NCI-H1436 treated with DMSO at 0.1 percent for 48 hours (cell line): ENCODE data around the gene CKS2.
A peak's percentile ranks its signal among the peaks of the same experiment; 100 is the strongest.
"Not testable (repeated sequence)": the region's sequence is repeated elsewhere in the genome, so short reads cannot be mapped to it uniquely, and the experiment has no call there.

ENCODE experiments used
- DNase-seq: peaks from one replicate; lab custom pipeline; 2025; lab: John Stamatoyannopoulos, UW

CKS2 gene

GRCh38 chr9:89310475-89311345 is at the start of gene CKS2:
Gene CKS2 (plus strand): TSS chr9:89311195. CDS start chr9:89311293, 98 bp downstream.
- DNase-seq: peak; percentile 98

- DNase-seq: no peak
Measured at GRCh38 chr9:89273528-89274279, 37.3 kb upstream of the CKS2 start.

DNA sequence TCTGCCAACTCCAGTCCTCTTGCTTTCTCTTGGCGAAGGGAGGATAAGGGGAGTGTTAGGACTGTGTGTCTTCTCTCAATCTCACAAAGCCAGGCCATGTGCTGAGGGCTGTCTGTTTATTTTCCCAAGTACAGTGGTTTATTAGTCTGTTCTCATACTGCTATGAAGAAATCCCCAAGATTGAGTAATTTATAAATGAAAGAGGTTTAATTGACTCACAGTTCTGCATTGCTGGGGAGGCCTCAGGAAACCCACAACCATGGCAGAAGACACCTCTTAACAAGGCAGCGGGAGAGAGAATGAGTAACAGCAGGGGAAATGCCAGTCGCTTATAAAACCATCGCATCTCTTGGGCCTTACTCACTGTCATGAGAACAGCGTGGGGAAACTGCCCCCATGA is 36.2 kb upstream of the CKS2 start:
- no peak for DNase-seq

DNA sequence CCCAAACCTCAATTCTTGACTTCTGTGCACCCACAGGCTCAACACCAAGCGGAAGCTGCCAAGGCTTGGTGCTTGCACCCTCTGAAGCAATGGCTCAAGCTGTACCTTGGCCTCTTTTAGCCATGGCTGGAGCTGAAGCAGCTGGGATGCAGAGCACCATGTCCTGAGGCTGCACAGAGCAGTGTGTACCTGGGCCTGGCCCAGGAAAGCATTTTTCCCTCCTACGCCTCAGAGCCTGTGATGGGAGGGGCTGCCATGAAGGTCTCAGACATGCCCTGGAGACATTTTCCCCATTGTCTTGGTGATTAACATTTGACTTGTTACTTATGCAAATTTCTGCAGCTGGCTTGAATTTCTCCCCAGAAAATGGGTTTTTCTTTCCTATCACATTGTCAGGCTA is 35.0 kb upstream of the CKS2 start:
- DNase-seq: not testable (repeated sequence)

- DNase-seq: no peak
Measured at GRCh38 chr9:89277043-89277442, 34.0 kb upstream of the CKS2 start.

DNA sequence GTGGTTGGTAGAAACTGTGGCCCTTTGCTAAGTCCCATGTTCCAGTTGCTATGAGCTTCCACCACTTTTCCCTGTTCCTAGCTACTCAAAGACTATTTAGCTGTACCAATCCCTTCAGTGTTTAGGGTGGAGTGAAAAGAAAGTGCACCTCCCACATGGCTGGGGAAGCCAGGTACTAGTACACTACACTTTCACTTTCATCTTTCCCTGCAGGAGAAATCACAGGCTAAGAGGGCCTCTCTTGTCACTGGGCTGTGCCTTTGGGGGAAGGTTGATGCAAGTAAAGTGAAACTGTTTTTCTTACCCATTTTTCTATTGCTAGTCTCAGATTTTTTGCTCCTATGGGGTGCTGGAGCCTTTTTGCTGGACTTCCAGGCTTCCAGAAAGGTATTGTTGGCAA is 33.5 kb upstream of the CKS2 start:
- DNase-seq: no peak

- no peak for DNase-seq
Measured at GRCh38 chr9:89278551-89278950, 32.4 kb upstream of the CKS2 start.

GRCh38 chr9:89278997-89279739 is 31.8 kb upstream of the CKS2 start:
- DNase-seq: no peak

DNA sequence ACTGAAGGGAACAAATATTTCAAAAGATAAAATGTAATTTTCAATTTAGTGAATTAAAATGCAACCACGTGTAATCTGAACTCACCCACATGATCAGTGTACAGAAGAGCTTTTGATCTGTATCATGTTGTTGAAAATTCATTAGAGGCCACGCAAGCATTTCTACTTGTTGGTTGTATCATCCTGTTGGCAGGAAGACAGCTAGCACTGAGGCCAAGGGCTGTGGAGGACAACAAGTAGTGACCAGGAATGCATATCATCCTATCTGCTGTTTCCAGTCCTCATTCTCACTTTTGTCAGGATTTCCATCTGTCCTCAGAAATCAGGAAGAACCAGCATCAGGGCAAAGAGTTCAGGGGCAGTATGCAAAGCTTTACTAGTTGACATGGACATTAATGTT is 29.9 kb upstream of the CKS2 start:
- DNase-seq: no peak

- DNase-seq: not testable (repeated sequence)
Measured at GRCh38 chr9:89282248-89282968, 28.6 kb upstream of the CKS2 start.

- DNase-seq: no peak
Measured at GRCh38 chr9:89284076-89284475, 26.9 kb upstream of the CKS2 start.

DNA sequence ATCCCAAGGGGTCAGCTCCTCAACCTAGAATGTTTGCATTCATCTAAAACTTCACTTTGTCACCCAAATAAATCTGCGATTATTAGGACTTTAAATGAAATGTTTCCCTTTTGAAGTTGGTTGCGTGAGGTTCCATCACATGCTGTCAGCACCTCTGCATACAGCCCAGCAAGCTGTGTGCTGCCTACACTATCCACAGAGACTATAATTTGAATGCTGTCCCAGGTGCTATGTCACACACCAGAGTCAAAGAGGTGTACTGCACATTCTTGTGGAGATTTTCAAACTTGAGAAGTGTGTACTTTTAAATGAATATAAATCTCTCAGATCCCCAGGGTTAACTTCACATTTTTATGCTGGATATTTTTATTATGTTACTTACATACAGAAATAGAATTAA is 19.3 kb upstream of the CKS2 start:
- DNase-seq: no peak

DNA sequence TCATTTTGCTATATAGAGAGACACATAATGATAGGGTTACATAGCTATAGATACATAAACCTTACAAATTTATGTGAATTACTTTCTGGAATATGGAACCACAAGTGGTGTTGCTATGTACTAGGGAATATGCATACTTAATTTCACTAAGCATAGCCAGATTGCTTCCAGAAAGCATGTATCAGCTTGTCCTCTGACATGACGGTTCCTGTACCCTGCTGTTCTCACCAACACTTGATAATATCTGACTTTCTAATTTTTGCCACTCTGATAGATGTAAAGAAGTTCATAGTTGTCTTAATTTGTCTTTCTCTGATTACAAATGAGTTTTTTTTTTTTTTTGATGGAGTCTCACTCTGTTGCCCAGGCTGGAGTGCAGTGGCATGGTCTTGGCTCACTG is 18.0 kb upstream of the CKS2 start:
- no peak for DNase-seq

GRCh38 chr9:89295400-89295799 is 15.6 kb upstream of the CKS2 start:
- no peak for DNase-seq

- DNase-seq: not testable (repeated sequence)
Measured at GRCh38 chr9:89301996-89302395, 9.0 kb upstream of the CKS2 start.

DNA sequence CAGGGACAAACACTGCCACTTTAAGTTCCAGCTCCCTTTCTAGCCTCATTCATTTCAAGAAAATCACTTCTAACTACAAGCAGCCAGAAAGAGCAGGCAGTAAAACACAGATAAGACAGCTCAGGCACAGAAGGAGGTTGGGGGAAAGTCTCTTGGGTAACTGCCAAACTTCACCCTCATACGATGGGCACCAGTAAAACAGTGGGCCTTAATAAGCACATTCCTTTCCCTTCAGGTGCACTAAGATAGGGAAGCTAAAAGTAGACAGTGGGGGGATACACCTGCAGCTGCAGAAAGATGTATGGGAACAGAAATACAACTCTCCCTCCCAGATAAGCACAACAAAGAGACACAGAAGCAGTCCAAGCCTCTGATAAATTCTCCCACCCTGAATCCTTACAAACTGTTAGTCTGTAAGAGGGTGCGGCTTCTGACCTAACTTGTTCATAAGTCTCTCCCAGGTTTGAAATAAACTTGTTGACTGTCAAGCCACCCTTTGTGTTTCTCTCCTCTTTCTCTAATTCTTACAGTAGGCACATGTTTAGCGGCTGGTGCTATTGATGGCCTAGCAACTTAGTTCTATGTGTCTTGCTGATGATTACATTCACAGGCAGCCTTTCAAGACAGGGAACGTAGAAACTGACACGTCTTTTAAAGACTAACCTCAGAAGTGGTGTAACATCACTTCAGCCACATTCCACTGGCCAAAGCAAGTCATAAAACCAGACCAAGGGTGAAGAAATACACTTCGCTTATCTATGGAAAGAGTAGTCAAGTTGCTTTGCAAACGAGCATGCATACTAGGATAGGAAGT is 6.8 kb upstream of the CKS2 start:
- DNase-seq: no peak

DNA sequence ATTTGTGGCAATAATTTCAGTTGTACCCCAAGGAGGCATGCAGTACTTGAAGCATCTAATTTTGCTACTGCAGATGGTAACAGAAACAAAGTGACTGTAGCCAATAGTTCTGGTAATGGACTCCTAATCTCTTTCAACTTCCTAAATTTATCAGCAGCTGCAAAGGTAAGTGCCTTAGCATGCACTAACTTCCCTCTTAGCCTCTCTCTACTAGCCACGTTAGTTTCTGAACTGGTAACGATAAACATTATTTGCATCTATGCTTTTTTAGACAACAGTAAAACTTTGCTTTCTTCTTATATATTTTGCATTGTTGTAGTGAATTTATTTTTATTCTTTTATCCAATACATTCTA is 6.2 kb upstream of the CKS2 start:
- no peak for DNase-seq

GRCh38 chr9:89305868-89306267 is 5.1 kb upstream of the CKS2 start:
- DNase-seq: no peak

DNA sequence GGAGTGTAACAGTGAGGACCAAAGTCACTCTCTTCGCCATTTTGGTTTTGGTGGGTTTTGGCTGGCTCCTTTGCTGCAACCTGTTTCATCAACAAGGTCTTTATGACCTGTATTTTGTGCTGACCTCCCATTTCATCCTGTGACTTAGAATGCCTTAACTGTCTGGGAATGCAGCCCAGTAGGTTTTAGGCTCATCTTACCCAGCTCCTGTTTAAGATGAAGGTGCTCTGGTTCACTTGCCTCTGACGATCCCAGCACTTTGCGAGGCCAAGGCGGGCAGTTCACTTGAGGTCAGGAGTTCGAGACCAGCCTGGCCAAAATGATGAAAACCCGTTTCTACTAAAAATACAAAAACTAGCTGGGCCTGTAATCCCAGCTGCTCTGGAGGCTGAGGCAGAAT is 1.8 kb upstream of the CKS2 start:
- DNase-seq: no peak

DNA sequence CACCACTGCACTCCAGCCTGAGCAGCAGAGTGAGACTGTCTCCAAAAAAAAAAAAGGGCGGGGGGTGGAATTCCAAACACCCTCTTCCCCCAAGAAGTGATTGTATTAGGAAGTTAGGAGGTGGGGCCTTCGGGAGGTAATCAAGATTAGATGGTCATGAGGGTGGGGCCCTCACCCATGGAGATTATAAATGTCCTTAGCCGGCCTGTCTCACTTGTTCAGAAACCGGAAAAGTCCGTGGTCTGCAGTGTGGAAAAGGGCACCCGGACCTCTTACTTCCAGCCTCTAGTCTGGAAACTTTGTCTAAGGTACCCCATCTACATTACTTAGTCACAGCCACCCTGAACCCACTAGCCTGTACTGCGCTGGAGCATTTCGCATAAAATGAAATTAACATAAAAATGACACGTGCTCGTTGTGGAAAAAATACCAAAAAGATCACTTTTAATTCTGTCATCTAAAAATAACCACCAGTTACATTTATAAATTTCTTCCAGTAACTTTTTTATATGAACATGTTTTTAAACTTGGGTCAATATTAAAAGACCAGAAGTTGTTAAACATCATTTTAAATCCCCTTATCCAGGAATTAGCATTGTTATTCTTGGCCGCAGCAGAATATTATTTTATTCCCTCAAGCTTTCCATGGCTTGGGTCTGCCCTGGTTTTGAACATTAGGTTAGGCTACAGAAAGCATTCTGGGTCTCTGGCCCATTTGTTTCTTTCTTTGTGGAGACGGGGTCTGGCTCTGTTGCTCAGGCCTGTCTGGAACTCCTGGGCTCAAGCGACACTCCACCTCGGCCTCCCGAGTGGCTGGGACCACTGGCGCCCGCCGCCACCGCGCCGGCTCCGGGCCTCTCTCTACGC is 1.2 kb upstream of the CKS2 start:
- DNase-seq: no peak
